Measurements from ENCODE around the gene KLHL28.

KLHL28 gene

DNA sequence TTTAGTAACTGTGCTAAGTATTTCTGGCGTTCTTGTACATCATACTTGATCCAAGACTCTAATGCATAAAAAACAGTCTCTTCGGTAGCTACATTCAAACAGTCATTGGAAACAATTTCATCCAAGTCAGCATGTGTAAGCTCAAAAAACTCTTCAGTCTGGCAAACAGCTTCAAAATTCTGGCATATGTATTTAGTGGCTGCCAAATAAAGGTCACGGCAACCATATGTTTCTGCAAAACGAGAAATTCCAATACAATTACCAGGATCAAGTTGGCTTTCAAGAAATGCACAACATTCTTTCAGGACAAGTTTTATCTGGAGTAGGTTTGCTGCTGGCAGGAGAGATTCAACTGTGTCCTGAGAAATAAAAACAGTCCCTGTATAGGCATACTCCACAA, 16.5 kb downstream of the KLHL28 start:
- Histone ChIP-seq H3K18ac (ENCODE audit: low read length) (no peak overlapping the region), H3K4me2 (ENCODE audit: low read length) (no peak overlapping the region), H3K4me3 (ENCODE audit: low read length) (no peak overlapping the region), H4K5ac (ENCODE audit: low read length) (no peak overlapping the region), H3K36me3 (ENCODE audit: control insufficient read depth, insufficient read depth, low read length) (no peaks in the 10 kb centered on the region), H3K56ac (ENCODE audit: low read length) (no peak overlapping the region), H3K9ac (ENCODE audit: low read length) (no peak overlapping the region), H2BK5ac (ENCODE audit: low read length) (no peak overlapping the region), H2BK15ac (replicated peaks; ENCODE audit: low read depth) (no peak overlapping the region), H3K79me1 (ENCODE audit: low read length) (peaks cover 2% of the 10 kb centered on the region), H2BK120ac (ENCODE audit: low read depth, low read length) (no peak overlapping the region), H3K23ac (ENCODE audit: low read length) (no peak overlapping the region), H3K27me3 (ENCODE audit: insufficient read depth, low read length, poor library complexity) (no peaks in the 10 kb centered on the region), H3K4ac (ENCODE audit: low read depth, low read length) (no peak overlapping the region), H3K79me2 (ENCODE audit: control insufficient read depth, insufficient read depth, low read length) (no peaks in the 10 kb centered on the region), H4K8ac (ENCODE audit: low read depth, low read length) (no peak overlapping the region), H3K4me1 (ENCODE audit: control insufficient read depth, low read depth, low read length) (no peaks in the 10 kb centered on the region), H2AK5ac (ENCODE audit: low read length) (no peak overlapping the region), H3K27ac (ENCODE audit: low read depth, low read length) (no peak overlapping the region)
- WGBS (ENCODE audit: extremely low coverage, insufficient coverage, low lambda C conversion rate): no CpG with 5 or more reads among the region's 4 CpGs
- no peak for DNase-seq

- Histone ChIP-seq H4K8ac (ENCODE audit: low read depth, low read length) (no peak overlapping the region), H3K4me1 (ENCODE audit: control insufficient read depth, low read depth, low read length) (no peaks in the 10 kb centered on the region), H3K4me2 (ENCODE audit: low read length) (no peak overlapping the region), H2BK5ac (ENCODE audit: low read length) (no peak overlapping the region), H3K9ac (ENCODE audit: low read length) (no peak overlapping the region), H3K79me1 (ENCODE audit: low read length) (peaks cover 2% of the 10 kb centered on the region), H3K18ac (ENCODE audit: low read length) (no peak overlapping the region), H3K4ac (ENCODE audit: low read depth, low read length) (no peak overlapping the region), H3K79me2 (ENCODE audit: control insufficient read depth, insufficient read depth, low read length) (no peaks in the 10 kb centered on the region), H2AK5ac (ENCODE audit: low read length) (no peak overlapping the region), H3K56ac (ENCODE audit: low read length) (no peak overlapping the region), H3K4me3 (ENCODE audit: low read length) (no peak overlapping the region), H3K27ac (ENCODE audit: low read depth, low read length) (no peak overlapping the region), H2BK120ac (ENCODE audit: low read depth, low read length) (no peak overlapping the region), H2BK15ac (replicated peaks; ENCODE audit: low read depth) (no peak overlapping the region), H3K23ac (ENCODE audit: low read length) (no peak overlapping the region), H4K5ac (ENCODE audit: low read length) (no peak overlapping the region), H3K27me3 (ENCODE audit: insufficient read depth, low read length, poor library complexity) (no peaks in the 10 kb centered on the region), H3K36me3 (ENCODE audit: control insufficient read depth, insufficient read depth, low read length) (peaks cover under 1% of the 10 kb centered on the region)
- no peak for DNase-seq
Measured at GRCh38 chr14:44944107-44944506, 17.6 kb downstream of the KLHL28 start.

DNA sequence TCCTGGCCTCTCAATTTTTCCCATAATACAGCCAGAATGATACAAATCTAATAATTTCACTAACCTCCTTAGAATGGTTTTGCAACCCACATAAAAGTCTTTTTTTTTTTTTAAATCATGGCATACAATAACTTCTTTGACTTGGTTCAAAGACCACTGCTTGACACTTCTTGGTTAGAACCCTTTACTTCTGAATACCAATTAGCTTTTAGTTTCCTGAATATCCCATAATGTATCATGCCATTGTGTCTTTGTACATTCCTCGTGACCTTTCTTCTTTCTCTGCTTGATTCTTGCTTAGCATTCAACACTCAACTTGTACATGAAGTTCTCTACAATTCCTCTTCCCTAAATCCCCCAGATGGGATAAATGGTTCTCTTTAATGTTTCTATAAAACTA, 19.3 kb downstream of the KLHL28 start:
- Histone ChIP-seq H3K23ac (ENCODE audit: low read length) (no peak overlapping the region), H2AK5ac (ENCODE audit: low read length) (no peak overlapping the region), H3K4me3 (ENCODE audit: low read length) (no peak overlapping the region), H3K79me1 (ENCODE audit: low read length) (peaks cover 4% of the 10 kb centered on the region), H3K56ac (ENCODE audit: low read length) (no peak overlapping the region), H3K4ac (ENCODE audit: low read depth, low read length) (no peak overlapping the region), H3K4me2 (ENCODE audit: low read length) (no peak overlapping the region), H3K79me2 (ENCODE audit: control insufficient read depth, insufficient read depth, low read length) (no peaks in the 10 kb centered on the region), H4K8ac (ENCODE audit: low read depth, low read length) (no peak overlapping the region), H3K27ac (ENCODE audit: low read depth, low read length) (no peak overlapping the region), H4K5ac (ENCODE audit: low read length) (no peak overlapping the region), H2BK120ac (ENCODE audit: low read depth, low read length) (no peak overlapping the region), H2BK5ac (ENCODE audit: low read length) (no peak overlapping the region), H3K27me3 (ENCODE audit: insufficient read depth, low read length, poor library complexity) (no peaks in the 10 kb centered on the region), H3K18ac (ENCODE audit: low read length) (no peak overlapping the region), H3K4me1 (ENCODE audit: control insufficient read depth, low read depth, low read length) (no peaks in the 10 kb centered on the region), H3K9ac (ENCODE audit: low read length) (no peak overlapping the region), H3K36me3 (ENCODE audit: control insufficient read depth, insufficient read depth, low read length) (peaks cover 1% of the 10 kb centered on the region), H2BK15ac (replicated peaks; ENCODE audit: low read depth) (no peak overlapping the region)
- DNase-seq: no peak
- no CpG with 5 or more reads among the region's 1 CpG for WGBS (ENCODE audit: extremely low coverage, insufficient coverage, low lambda C conversion rate)

DNA sequence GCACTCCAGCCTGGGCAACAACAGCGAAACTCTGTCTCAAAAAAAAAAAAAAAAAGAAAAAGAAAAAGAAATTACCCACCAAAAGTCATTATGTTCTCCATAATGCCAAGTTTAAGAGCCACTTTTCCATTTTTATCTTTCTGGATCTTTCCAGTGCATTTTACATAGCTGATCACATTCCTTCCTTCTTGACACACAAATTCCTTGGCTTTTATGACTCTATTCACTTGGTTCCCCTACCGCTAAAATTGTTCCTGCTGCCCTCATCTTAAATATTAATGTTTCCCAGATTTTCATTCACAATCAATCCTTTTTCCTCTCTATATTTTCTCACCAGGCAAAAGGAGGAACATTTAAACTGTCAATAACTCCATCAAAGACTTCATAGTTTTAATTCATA, 20.2 kb downstream of the KLHL28 start:
- Histone ChIP-seq H4K8ac (ENCODE audit: low read depth, low read length) (no peak overlapping the region), H3K56ac (ENCODE audit: low read length) (no peak overlapping the region), H3K4me2 (ENCODE audit: low read length) (no peak overlapping the region), H3K79me1 (ENCODE audit: low read length) (peaks cover 2% of the 10 kb centered on the region), H3K18ac (ENCODE audit: low read length) (no peak overlapping the region), H3K9ac (ENCODE audit: low read length) (no peak overlapping the region), H3K27me3 (ENCODE audit: insufficient read depth, low read length, poor library complexity) (no peaks in the 10 kb centered on the region), H3K4me3 (ENCODE audit: low read length) (no peak overlapping the region), H3K36me3 (ENCODE audit: control insufficient read depth, insufficient read depth, low read length) (peaks cover 1% of the 10 kb centered on the region), H2BK15ac (replicated peaks; ENCODE audit: low read depth) (no peak overlapping the region), H4K5ac (ENCODE audit: low read length) (no peak overlapping the region), H3K79me2 (ENCODE audit: control insufficient read depth, insufficient read depth, low read length) (no peaks in the 10 kb centered on the region), H3K23ac (ENCODE audit: low read length) (no peak overlapping the region), H2AK5ac (ENCODE audit: low read length) (no peak overlapping the region), H3K27ac (ENCODE audit: low read depth, low read length) (no peak overlapping the region), H2BK5ac (ENCODE audit: low read length) (no peak overlapping the region), H3K4ac (ENCODE audit: low read depth, low read length) (no peak overlapping the region), H2BK120ac (ENCODE audit: low read depth, low read length) (no peak overlapping the region), H3K4me1 (ENCODE audit: control insufficient read depth, low read depth, low read length) (peaks cover 3% of the 10 kb centered on the region)
- WGBS (ENCODE audit: extremely low coverage, insufficient coverage, low lambda C conversion rate): no CpG with 5 or more reads among the region's 2 CpGs
- no peak for DNase-seq

DNA sequence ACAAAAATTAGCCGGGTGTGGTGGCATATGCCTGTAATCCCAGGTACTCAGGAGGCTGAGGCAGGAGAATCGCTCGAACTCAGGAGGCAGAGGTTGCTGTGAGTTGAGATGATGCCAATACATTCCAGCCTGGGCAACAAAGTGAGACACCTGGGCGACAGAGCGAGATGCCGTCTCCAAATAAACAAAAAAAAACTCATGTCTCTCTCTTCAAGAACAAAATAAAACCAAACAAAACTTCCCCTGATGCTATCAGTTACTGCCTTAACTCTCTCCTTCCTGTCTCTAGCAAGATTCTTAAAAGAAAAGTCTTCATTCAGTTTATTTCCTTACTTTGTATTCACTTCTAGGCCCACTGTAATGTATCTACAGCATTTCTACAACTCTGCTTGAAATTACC, 20.8 kb downstream of the KLHL28 start:
- no peak for DNase-seq
- Histone ChIP-seq H3K4ac (ENCODE audit: low read depth, low read length) (no peak overlapping the region), H3K79me2 (ENCODE audit: control insufficient read depth, insufficient read depth, low read length) (no peaks in the 10 kb centered on the region), H4K5ac (ENCODE audit: low read length) (no peak overlapping the region), H2BK120ac (ENCODE audit: low read depth, low read length) (no peak overlapping the region), H2AK5ac (ENCODE audit: low read length) (no peak overlapping the region), H2BK5ac (ENCODE audit: low read length) (no peak overlapping the region), H2BK15ac (replicated peaks; ENCODE audit: low read depth) (no peak overlapping the region), H3K27me3 (ENCODE audit: insufficient read depth, low read length, poor library complexity) (no peaks in the 10 kb centered on the region), H3K4me3 (ENCODE audit: low read length) (no peak overlapping the region), H3K18ac (ENCODE audit: low read length) (no peak overlapping the region), H3K4me1 (ENCODE audit: control insufficient read depth, low read depth, low read length) (peaks cover 5% of the 10 kb centered on the region), H3K23ac (ENCODE audit: low read length) (no peak overlapping the region), H3K79me1 (ENCODE audit: low read length) (peaks cover 2% of the 10 kb centered on the region), H3K9ac (ENCODE audit: low read length) (no peak overlapping the region), H3K56ac (ENCODE audit: low read length) (no peak overlapping the region), H4K8ac (ENCODE audit: low read depth, low read length) (no peak overlapping the region), H3K27ac (ENCODE audit: low read depth, low read length) (no peak overlapping the region), H3K36me3 (ENCODE audit: control insufficient read depth, insufficient read depth, low read length) (peaks cover 1% of the 10 kb centered on the region), H3K4me2 (ENCODE audit: low read length) (no peak overlapping the region)
- no CpG with 5 or more reads among the region's 6 CpGs for WGBS (ENCODE audit: extremely low coverage, insufficient coverage, low lambda C conversion rate)

GRCh38 chr14:44940211-44940610, 21.5 kb downstream of the KLHL28 start:
- H3K4me2 ChIP-seq (ENCODE audit: low read length): no peak overlapping the region
- H3K79me2 ChIP-seq (ENCODE audit: control insufficient read depth, insufficient read depth, low read length): no peaks in the 10 kb centered on the region
- no peak overlapping the region for H2BK5ac ChIP-seq (ENCODE audit: low read length)
- no peak overlapping the region for H2AK5ac ChIP-seq (ENCODE audit: low read length)
- peaks cover 1% of the 10 kb centered on the region for H3K36me3 ChIP-seq (ENCODE audit: control insufficient read depth, insufficient read depth, low read length)
- peaks cover 5% of the 10 kb centered on the region for H3K4me1 ChIP-seq (ENCODE audit: control insufficient read depth, low read depth, low read length)
- H3K27ac ChIP-seq (ENCODE audit: low read depth, low read length): no peak overlapping the region
- H3K4me3 ChIP-seq (ENCODE audit: low read length): no peak overlapping the region
- no peak overlapping the region for H2BK120ac ChIP-seq (ENCODE audit: low read depth, low read length)
- H3K23ac ChIP-seq (ENCODE audit: low read length): no peak overlapping the region
- no peak overlapping the region for H4K8ac ChIP-seq (ENCODE audit: low read depth, low read length)
- no peak overlapping the region for H3K56ac ChIP-seq (ENCODE audit: low read length)
- H3K4ac ChIP-seq (ENCODE audit: low read depth, low read length): no peak overlapping the region
- H3K18ac ChIP-seq (ENCODE audit: low read length): no peak overlapping the region
- no peak overlapping the region for H2BK15ac ChIP-seq (replicated peaks; ENCODE audit: low read depth)
- no peaks in the 10 kb centered on the region for H3K27me3 ChIP-seq (ENCODE audit: insufficient read depth, low read length, poor library complexity)
- no peak for DNase-seq
- no peak overlapping the region for H4K5ac ChIP-seq (ENCODE audit: low read length)
- no peak overlapping the region for H3K9ac ChIP-seq (ENCODE audit: low read length)
- peaks cover 2% of the 10 kb centered on the region for H3K79me1 ChIP-seq (ENCODE audit: low read length)

Measured in mesendoderm (in vitro differentiated cells).